Kidney epithelial cell (primary cell): ENCODE data around the gene LHFPL3. TPM values are rescaled to one million over a fixed set of nuclear protein-coding genes. Genes with fewer than 3 reads are reported as not detected.

Experiments used
- DNase-seq: peaks from one replicate; pipeline ENCODE4 v3.0.0-alpha.2; 2010; ENCODE audit warnings: low read depth
- H3K27me3 ChIP-seq: 2 replicates; pipeline ENCODE4 v1.6.0; 2011; ENCODE audit warnings: low read length; ENCODE audit not compliant: control insufficient read depth, insufficient read depth
- H3K36me3 ChIP-seq: 2 replicates; pipeline ENCODE4 v1.5.1; 2011; ENCODE audit warnings: low read length; ENCODE audit not compliant: control insufficient read depth, insufficient read depth
- H3K4me3 ChIP-seq: 2 replicates; pipeline ENCODE4 v1.5.1; 2011; ENCODE audit warnings: low read depth, mild to moderate bottlenecking, control low read depth, low read length
- CTCF ChIP-seq: IDR thresholded peaks from 2 replicates; pipeline ENCODE4 v1.5.1; 2011; ENCODE audit warnings: mild to moderate bottlenecking, moderate library complexity, low read length, control low read depth, inconsistent platforms; ENCODE audit not compliant: insufficient read depth, poor library complexity, severe bottlenecking
- total RNA-seq: library from RNA; depleted of rRNA; stranded (reverse); fragments of >200 nt; gene quantifications from 2 replicates; pipeline ENCODE4 v1.2.3, GENCODE V29; 2015

LHFPL3 gene
- total RNA-seq, 1 donor from 2014 or later, result not detected

- Histone ChIP-seq H3K4me3 (no peak overlapping the region), H3K27me3 (no peaks in the 10 kb centered on the region), H3K36me3 (no peaks in the 10 kb centered on the region)
- TF ChIP-seq CTCF, result no peak
- no peak for DNase-seq
Observed at GRCh38 chr7:104397442-104397841, 69.0 kb downstream of the LHFPL3 start.

- TF ChIP-seq CTCF, result no peak
- H3K36me3 ChIP-seq, result no peaks in the 10 kb centered on the region
- H3K27me3 ChIP-seq, result no peaks in the 10 kb centered on the region
- DNase-seq, result no peak
- H3K4me3 ChIP-seq, result no peak overlapping the region
Observed at GRCh38 chr7:104408371-104408770, 80.0 kb downstream of the LHFPL3 start.

DNA sequence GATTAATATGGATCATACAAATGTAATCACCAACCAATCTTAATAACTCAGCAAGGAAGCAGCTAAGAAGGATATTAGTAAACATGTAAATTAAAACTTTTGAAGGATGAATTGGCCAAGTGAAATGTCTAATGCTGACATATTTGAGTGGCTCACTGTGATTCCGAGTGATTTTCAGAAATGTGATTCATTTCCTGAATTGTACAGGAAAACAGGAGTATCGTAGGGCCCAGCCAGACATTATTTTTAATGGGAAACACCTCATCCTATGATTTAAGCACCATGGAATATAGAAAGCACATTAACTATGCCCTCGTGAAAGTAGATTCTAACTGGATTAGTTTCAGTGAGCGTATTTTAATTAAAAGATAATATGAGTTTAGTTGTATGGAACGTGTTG, 82.3 kb downstream of the LHFPL3 start:
- DNase-seq, result no peak
- no peaks in the 10 kb centered on the region for H3K36me3 ChIP-seq
- H3K4me3 ChIP-seq, result no peak overlapping the region
- no peaks in the 10 kb centered on the region for H3K27me3 ChIP-seq
- TF ChIP-seq CTCF, result no peak

GRCh38 chr7:104412911-104413310, 84.5 kb downstream of the LHFPL3 start:
- Histone ChIP-seq H3K27me3 (no peaks in the 10 kb centered on the region), H3K36me3 (no peaks in the 10 kb centered on the region), H3K4me3 (no peak overlapping the region)
- DNase-seq, result no peak
- TF ChIP-seq CTCF, result no peak

- DNase-seq, result no peak
- Histone ChIP-seq H3K4me3 (no peak overlapping the region), H3K27me3 (no peaks in the 10 kb centered on the region), H3K36me3 (no peaks in the 10 kb centered on the region)
- no peak for TF ChIP-seq CTCF
Observed at GRCh38 chr7:104414216-104414615, 85.8 kb downstream of the LHFPL3 start.

DNA sequence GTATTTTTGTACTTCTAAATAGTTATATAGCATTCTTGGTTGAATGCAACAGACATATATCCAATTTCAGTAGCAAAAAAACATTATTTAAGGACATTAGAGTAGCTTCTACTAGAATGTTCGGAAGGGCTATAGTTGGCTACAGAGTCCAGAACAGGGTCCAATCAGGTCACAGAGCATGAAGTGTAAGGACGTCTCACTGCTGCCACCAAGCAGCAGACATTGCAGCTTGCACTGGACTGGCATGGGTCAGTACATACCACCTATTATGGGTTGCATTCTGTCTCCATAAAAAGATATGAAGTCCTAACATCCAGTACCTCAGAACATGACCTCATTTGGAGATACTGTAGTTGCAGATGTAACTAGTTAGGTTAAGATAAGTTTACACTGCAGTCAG, 87.3 kb downstream of the LHFPL3 start:
- Histone ChIP-seq H3K27me3 (no peaks in the 10 kb centered on the region), H3K36me3 (no peaks in the 10 kb centered on the region), H3K4me3 (no peak overlapping the region)
- no peak for TF ChIP-seq CTCF
- DNase-seq, result no peak
